HepG2 (cell line): Measurements from ENCODE around the gene KLF16. TPM values are rescaled to one million over a fixed set of nuclear protein-coding genes. Genes with fewer than 3 reads are reported as not detected.

ENCODE experiments used
- ARID3A ChIP-seq: IDR thresholded peaks from 2 replicates; pipeline ENCODE4 v1.6.1; 2012; ENCODE audit warnings: low read depth, low read length, improper control_type of control experiment
- ARNTL ChIP-seq: sonication (generic); formaldehyde crosslinking; IDR thresholded peaks from 2 replicates; pipeline ENCODE4 v1.4.0; 2020; ENCODE audit warnings: mild to moderate bottlenecking, missing genetic modification reagents
- CEBPG ChIP-seq: IDR thresholded peaks from 2 replicates; pipeline ENCODE4 v1.6.1; 2016
- FIP1L1 ChIP-seq: fragments of 200-400 bp; formaldehyde crosslinking; IDR thresholded peaks from 2 replicates; pipeline ENCODE4 v1.6.1; 2018; ENCODE audit warnings: low read depth, mild to moderate bottlenecking, low read length, moderate library complexity, borderline replicate concordance; ENCODE audit not compliant: insufficient read depth
- JARID2 ChIP-seq: sonication (generic); formaldehyde crosslinking; IDR thresholded peaks from 2 replicates; pipeline ENCODE4 v1.8.1; 2023; ENCODE audit warnings: missing genetic modification reagents, inconsistent platforms; ENCODE audit not compliant: insufficient replicate concordance
- NKX3-1 ChIP-seq: sonication (generic); formaldehyde crosslinking; IDR thresholded peaks from 2 replicates; pipeline ENCODE4 v1.5.0; 2020; ENCODE audit warnings: missing genetic modification reagents
- PHF21A ChIP-seq: sonication (generic); formaldehyde crosslinking; IDR thresholded peaks from 2 replicates; pipeline ENCODE4 v1.5.0; 2020; ENCODE audit warnings: mild to moderate bottlenecking, missing genetic modification reagents
- POGK ChIP-seq: sonication (generic); formaldehyde crosslinking; conservative IDR thresholded peaks from 2 replicates; pipeline ENCODE4 v1.8.0; 2022; ENCODE audit warnings: mild to moderate bottlenecking, moderate library complexity, missing genetic modification reagents
- PRDM10 ChIP-seq: sonication (generic); formaldehyde crosslinking; IDR thresholded peaks from 2 replicates; pipeline ENCODE4 v1.4.0; 2020; ENCODE audit warnings: low read depth, missing genetic modification reagents
- SKI ChIP-seq: fragments of 450-650 bp; IDR thresholded peaks from one replicate; pipeline ENCODE4 v1.6.1; 2018; ENCODE audit warnings: mild to moderate bottlenecking; ENCODE audit not compliant: partially characterized antibody
- SP1 ChIP-seq, 2 experiments: fragments of 450-650 bp in 1 of 2; sonication (generic) in 1 of 2; formaldehyde crosslinking in 1 of 2; IDR thresholded peaks; 2 replicates each; pipeline versions ENCODE4 v1.4.0 to v1.6.1; 2016 to 2020; ENCODE audit warnings: missing genetic modification reagents in 1 of 2
- THAP7 ChIP-seq: sonication (generic); formaldehyde crosslinking; IDR thresholded peaks from 2 replicates; pipeline ENCODE4 v1.8.1; 2023; ENCODE audit warnings: mild to moderate bottlenecking, missing genetic modification reagents
- ZBTB20 ChIP-seq: sonication (generic); formaldehyde crosslinking; IDR thresholded peaks from 2 replicates; pipeline ENCODE4 v1.8.1; 2023; ENCODE audit warnings: missing genetic modification reagents, low read depth, mild to moderate bottlenecking, borderline replicate concordance
- ZFAT ChIP-seq: sonication (generic); formaldehyde crosslinking; conservative IDR thresholded peaks from 2 replicates; pipeline ENCODE4 v1.8.1; 2023; ENCODE audit warnings: missing genetic modification reagents, inconsistent platforms
- ZNF354B ChIP-seq: sonication (generic); formaldehyde crosslinking; IDR thresholded peaks from 2 replicates; pipeline ENCODE4 v1.8.0; 2022; ENCODE audit warnings: mild to moderate bottlenecking, missing genetic modification reagents
- ZNF367 ChIP-seq: sonication (generic); formaldehyde crosslinking; IDR thresholded peaks from 2 replicates; pipeline ENCODE4 v1.4.0; 2020; ENCODE audit warnings: missing genetic modification reagents, borderline replicate concordance
- ZNF512B ChIP-seq: sonication (generic); formaldehyde crosslinking; IDR thresholded peaks from 2 replicates; pipeline ENCODE4 v1.5.1; 2020; ENCODE audit warnings: missing genetic modification reagents, mild to moderate bottlenecking, borderline replicate concordance
- polyA plus RNA-seq, 8 experiments: library from polyadenylated mRNA; depleted of rRNA in 3 of 8; stranded (reverse) in 7 of 8; unstranded in 1 of 8; fragments of >200 nt; fragmentation: Illumina TruSeq in 4 of 8; extraction: Trizol in 4 of 8; gene quantifications; 2 replicates each; pipeline versions ENCODE4 v1.2.1 to v1.2.3, GENCODE V29; 2011 to 2016; ENCODE audit warnings: low read depth in 4 of 8, missing spikeins in 1 of 8, mixed read lengths in 1 of 8; ENCODE audit not compliant: insufficient read depth in 1 of 8
- total RNA-seq, 5 experiments: library from RNA; depleted of rRNA; stranded (reverse); fragments of >200 nt; fragmentation: Illumina TruSeq; extraction: Trizol; gene quantifications; 2 replicates each; pipeline ENCODE4 v1.2.3, GENCODE V29; 2016; ENCODE audit warnings: low read depth in 1 of 5

KLF16 gene
- total and polyA plus RNA-seq, 2 of the 13 experiments (the other 11 are each of a cell fraction or from before 2014, with no cell fraction given), result 3.5 to 6.7 TPM

- TF ChIP-seq ZNF512B (no peak), SKI (peak; percentile 36), PHF21A (CRISPR knock-in tag) (peak; percentile 86), SP1 (IDR thresholded peaks at IDR 0.05) (no peak), SP1 (CRISPR knock-in tag; IDR thresholded peaks at IDR 0.05) (peak; percentile 52), PRDM10 (CRISPR knock-in tag) (no peak; the same call in 1 of the 2 replicates), ZNF354B (CRISPR knock-in tag) (no peak), JARID2 (CRISPR knock-in tag) (no peak), ZNF367 (CRISPR knock-in tag) (no peak), POGK (CRISPR knock-in tag) (peak; percentile 70; the same call in 1 of the 2 replicates), CEBPG (CRISPR knock-in tag) (no peak; the same call in 1 of the 2 replicates), ARID3A (no peak), ZFAT (CRISPR knock-in tag) (no peak), ARNTL (CRISPR knock-in tag) (peak; percentile 61), THAP7 (CRISPR knock-in tag) (no peak), ZBTB20 (CRISPR knock-in tag) (peak; percentile 38; the same call in 1 of the 2 replicates), NKX3-1 (CRISPR knock-in tag) (no peak), FIP1L1 (no peak)
Measured at GRCh38 chr19:1812426-1813191, 50.8 kb downstream of the KLF16 start (continued).
